HG03439 (cell line): ENCODE results near the gene CLEC3B.
"Not testable (repeated sequence)": the region's sequence is repeated elsewhere in the genome, so short reads cannot be mapped to it uniquely, and the experiment has no call there.

Experiments
- ATAC-seq: cut with Tn5 transposase; IDR thresholded peaks from one replicate; pipeline ENCODE4 v1.9.1; 2021; ENCODE audit warnings: mild to moderate bottlenecking, moderate library complexity; ENCODE audit not compliant: unreplicated experiment

CLEC3B gene

GRCh38 chr3:45034612-45035252 lies 8.6 kb downstream of the CLEC3B start:
- ATAC-seq, result no peak

DNA sequence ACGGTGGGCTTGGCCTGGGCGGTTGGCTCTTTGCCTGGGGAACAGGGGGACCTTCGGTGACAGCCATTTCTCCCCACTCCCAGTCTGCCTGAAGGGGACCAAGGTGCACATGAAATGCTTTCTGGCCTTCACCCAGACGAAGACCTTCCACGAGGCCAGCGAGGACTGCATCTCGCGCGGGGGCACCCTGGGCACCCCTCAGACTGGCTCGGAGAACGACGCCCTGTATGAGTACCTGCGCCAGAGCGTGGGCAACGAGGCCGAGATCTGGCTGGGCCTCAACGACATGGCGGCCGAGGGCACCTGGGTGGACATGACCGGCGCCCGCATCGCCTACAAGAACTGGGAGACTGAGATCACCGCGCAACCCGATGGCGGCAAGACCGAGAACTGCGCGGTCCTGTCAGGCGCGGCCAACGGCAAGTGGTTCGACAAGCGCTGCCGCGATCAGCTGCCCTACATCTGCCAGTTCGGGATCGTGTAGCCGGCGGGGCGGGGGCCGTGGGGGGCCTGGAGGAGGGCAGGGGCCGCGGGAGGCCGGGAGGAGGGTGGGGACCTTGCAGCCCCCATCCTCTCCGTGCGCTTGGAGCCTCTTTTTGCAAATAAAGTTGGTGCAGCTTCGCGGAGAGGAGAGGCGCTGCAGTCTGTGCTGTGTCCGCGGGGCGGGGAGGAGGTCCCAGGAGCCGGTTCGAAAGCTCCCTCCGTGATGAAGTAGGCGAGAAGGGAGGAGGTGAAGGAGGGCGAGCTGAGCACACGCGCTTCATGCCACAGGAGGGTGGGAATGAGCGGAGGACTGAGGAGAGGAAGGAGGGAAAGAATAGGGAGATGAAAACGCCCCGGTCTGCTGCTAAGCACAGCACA lies 9.6 kb downstream of the CLEC3B start:
- ATAC-seq, result no peak

- peak; percentile 70 for ATAC-seq
These were observed 11.8 kb downstream of the CLEC3B start for GRCh38 chr3:45037720-45038455.

DNA sequence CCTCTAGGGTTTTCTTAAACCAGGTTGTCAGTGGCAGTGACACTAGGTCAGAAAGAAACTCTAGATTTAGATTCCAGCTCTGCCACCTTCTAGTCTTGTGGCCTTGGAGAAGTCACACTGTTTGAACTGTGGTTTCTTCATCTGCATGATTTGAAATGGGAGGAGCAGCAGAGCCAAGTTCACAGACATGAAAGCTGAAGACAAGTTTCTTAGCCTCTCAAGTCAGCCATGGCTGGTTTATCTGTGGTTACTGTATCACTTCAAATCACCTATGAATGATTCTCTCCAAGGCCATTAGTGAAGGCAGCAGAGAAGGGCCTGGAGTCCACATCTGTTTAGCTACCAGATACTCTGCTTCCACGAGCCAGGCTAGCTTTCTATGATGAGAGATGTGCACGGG lies 15.6 kb downstream of the CLEC3B start:
- ATAC-seq, result no peak

GRCh38 chr3:45042162-45042561 lies 16.1 kb downstream of the CLEC3B start:
- ATAC-seq, result no peak

GRCh38 chr3:45043728-45044299 lies 17.7 kb downstream of the CLEC3B start:
- no peak for ATAC-seq

DNA sequence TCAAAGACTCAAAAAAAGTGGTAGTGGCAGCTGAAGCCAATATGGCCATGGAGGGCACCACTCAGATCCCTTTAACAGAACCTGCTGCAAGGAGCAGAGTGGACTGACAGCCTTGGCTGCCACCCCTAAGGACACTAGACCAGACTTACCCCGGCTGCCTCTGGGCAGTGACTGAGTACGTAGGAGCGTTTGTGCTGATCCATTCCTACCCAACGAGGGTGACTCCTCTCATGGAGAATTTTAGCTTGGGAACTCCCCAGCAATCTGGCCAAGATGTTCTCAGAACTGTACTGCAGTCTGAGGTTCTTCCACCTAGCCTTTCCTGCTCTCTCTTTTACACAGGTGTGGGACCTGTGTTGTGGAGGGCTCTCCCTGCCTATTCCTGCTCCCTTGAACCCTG lies 22.1 kb downstream of the CLEC3B start:
- no peak for ATAC-seq

DNA sequence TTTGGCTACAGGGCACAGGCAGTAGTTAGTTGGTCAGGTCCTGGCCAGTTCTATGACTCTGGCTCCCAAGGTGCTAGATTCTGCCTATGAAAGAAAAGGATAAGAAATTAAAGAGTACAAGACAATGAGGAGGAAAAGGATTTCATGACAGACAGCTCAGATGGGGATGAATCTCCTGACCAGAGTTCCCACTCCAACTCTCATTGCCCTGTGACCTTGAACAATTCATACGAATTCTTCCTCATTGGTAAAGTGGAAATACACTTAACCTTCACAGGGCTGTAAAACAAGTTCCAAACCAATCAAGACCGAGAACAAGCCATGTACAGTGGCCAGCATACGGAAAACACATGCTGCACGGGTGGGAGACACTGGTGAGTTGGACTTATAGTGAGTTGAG lies 23.7 kb downstream of the CLEC3B start:
- ATAC-seq, result no peak

DNA sequence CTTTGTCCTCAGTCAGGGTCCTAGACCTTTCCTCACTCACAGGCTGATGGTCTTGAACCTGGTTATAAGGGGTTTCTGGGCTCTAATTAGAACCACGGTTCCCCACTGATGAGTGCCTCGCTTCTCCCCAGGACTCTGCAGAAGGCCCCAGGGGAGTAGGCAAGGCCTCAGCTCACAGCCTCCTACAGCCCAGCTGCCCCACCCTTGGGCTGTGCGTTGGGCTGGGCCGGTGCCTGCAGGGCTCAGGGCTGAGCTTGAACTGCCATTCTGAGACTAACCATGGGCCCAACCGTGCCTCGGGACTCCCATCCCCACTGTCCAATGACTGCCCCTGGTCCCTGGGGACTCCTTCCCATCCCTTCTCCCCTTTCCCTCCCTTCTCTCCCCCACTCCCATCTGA lies 25.6 kb downstream of the CLEC3B start:
- no peak for ATAC-seq

DNA sequence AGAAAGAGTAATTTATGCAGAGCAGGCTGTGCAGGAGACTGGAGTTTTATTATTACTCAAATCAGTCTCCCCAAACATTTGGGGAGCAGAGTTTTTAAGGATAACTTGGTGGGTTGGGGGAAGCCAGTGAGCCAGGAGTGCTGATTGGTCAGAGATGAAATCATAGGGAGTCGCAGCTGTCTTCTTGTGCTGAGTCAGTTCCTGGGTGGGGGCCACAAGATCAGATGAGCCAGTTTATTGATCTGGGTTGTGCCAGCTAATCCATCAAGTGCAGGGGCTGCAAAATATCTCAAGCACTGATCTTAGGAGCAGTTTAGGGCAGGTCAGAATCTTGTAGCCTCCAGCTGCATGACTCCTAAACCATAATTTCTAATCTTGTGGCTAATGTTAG lies 27.7 kb downstream of the CLEC3B start:
- not testable (repeated sequence) for ATAC-seq

DNA sequence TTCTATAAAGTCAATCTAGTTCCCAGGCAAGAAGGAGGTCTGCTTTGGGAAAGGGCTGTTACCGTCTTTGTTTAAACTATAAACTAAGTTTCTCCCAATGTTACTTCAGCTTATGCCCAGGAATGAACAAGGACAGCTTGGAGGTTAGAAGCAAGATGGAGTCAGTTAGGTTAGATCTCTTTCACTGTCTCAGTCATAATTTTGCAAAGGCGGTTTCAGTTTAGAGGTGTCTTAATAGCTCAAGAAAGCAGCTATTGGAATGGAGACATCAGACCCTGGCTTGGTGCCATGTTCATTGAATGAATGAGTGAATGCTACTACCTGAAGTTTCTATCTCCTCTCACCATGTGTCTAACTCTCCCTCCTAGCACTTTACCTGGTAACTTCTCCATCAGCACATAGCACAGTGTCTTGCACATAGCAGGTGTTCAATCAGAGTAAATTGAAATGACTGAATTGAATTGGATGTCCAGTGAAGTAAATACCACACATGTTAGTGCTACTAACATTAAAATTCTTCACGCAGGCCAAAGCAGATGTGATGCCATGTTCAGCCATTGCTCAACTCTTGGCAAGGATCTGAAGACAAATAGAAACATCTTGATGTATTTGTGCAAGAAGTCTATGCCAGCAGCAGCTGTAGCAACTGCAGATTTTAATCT lies 28.2 kb downstream of the CLEC3B start:
- no peak for ATAC-seq

- no peak for ATAC-seq
These were observed 28.9 kb downstream of the CLEC3B start for GRCh38 chr3:45055032-45055410.

- ATAC-seq, result no peak
These were observed 29.5 kb downstream of the CLEC3B start for GRCh38 chr3:45055411-45056143.

GRCh38 chr3:45056608-45057301 lies 30.7 kb downstream of the CLEC3B start:
- ATAC-seq, result no peak

DNA sequence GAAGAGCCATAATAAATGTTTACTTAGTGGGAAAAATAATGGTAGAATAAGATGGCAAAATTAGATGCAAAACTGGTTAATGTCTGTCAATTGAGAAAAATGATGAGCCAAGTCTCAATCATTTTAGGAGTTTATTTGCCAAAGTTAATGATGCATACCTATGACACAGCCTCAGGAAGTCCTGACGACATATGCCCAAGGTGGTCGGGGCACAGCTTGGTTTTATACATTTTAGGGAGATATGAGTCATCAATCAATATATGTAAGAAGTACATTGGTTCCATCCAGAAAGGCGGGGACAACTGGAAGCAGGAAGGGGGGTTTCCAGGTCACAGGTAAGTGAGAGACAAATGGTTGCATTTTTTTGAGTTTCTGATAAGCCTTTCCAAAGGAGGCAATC lies 31.5 kb downstream of the CLEC3B start:
- ATAC-seq, result no peak

DNA sequence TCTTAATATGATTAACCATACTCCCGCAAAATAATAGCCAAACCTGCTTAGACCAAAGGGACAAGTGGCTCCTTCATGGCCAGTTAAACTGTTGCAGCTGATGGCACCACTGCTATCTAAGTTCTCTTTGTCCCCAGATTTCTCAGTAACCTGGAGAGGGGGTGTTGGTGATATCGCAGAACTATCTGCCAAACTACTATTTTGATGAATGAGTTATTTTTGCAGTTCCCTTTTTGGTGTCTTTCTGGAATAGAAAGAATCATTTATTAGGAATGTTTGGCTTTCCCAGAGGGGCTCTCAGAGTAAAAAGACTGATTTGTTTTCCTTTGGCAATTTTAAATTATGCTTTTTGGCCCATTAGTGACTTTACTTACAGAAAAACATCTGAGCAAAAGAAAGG lies 33.0 kb downstream of the CLEC3B start:
- ATAC-seq, result no peak

GRCh38 chr3:45060165-45060892 lies 34.2 kb downstream of the CLEC3B start:
- ATAC-seq, result no peak

GRCh38 chr3:45062697-45063070 lies 36.6 kb downstream of the CLEC3B start:
- no peak for ATAC-seq
